GM11168 (cell line): ENCODE measurements around the gene MED7.

ENCODE experiments used
- in situ Hi-C: fragments of 300-500 bp; cut with MboI; formaldehyde crosslinking; loops from one replicate; pipeline ENCODE4 v1.12.0; 2022; ENCODE audit warnings: low sequenced_read_pairs; ENCODE audit not compliant: unreplicated experiment

MED7 gene

GRCh38 chr5:157109744-157110143, 32.9 kb downstream of the MED7 start:
- in situ Hi-C loops = no loop called here

GRCh38 chr5:157108976-157109375, 33.7 kb downstream of the MED7 start, which contains the start of gene HAVCR2:
TSS of gene HAVCR2 (minus strand) at chr5:157109044. CDS start at chr5:157108983, 61 bp downstream.
- in situ Hi-C loops = no loop called here

- in situ Hi-C loops = no loop called here
Observed at GRCh38 chr5:157107508-157107907, 35.2 kb downstream of the MED7 start.

GRCh38 chr5:157106630-157107461, 35.8 kb downstream of the MED7 start:
- in situ Hi-C loops = no loop called here

- in situ Hi-C loops = no loop called here
Observed at GRCh38 chr5:157100140-157100679, 42.5 kb downstream of the MED7 start.

GRCh38 chr5:157088342-157088990, 54.2 kb downstream of the MED7 start:
- in situ Hi-C loops = no loop called here
